KOPT-K1 (cell line): ENCODE measurements around the gene USP34.

Source experiments
- H3K27ac ChIP-seq: fragments of 200-600 bp; sonication (generic); 2 replicates; pipeline ENCODE4 v1.5.1; 2016; ENCODE audit warnings: antibody characterized with exemption, mild to moderate bottlenecking, low read depth, low read length; ENCODE audit not compliant: poor library complexity, severe bottlenecking
- H3K36me3 ChIP-seq: fragments of 200-600 bp; sonication (generic); 2 replicates; pipeline ENCODE4 v1.5.1; 2017; ENCODE audit warnings: antibody characterized with exemption, mild to moderate bottlenecking, low read length, moderate library complexity; ENCODE audit not compliant: insufficient read depth
- H3K9me3 ChIP-seq: fragments of 200-600 bp; sonication (generic); 2 replicates; pipeline ENCODE4 v1.5.1; 2017; ENCODE audit warnings: antibody characterized with exemption, low read length, mild to moderate bottlenecking; ENCODE audit not compliant: insufficient read depth, poor library complexity, severe bottlenecking

Gene USP34

GRCh38 chr2:61288070-61288841 lies 182.6 kb downstream of the USP34 start:
- Histone ChIP-seq H3K9me3 (no peaks in the 10 kb centered on the region), H3K27ac (no peak overlapping the region), H3K36me3 (peaks cover 70% of the 10 kb centered on the region)

- H3K9me3 ChIP-seq, result no peaks in the 10 kb centered on the region
- peaks cover 75% of the 10 kb centered on the region for H3K36me3 ChIP-seq
- H3K27ac ChIP-seq, result no peak overlapping the region
Observed at GRCh38 chr2:61287254-61287653, 183.6 kb downstream of the USP34 start.

- peaks cover 75% of the 10 kb centered on the region for H3K36me3 ChIP-seq
- no peak overlapping the region for H3K27ac ChIP-seq
- no peaks in the 10 kb centered on the region for H3K9me3 ChIP-seq
Observed at GRCh38 chr2:61283443-61284160, 187.3 kb downstream of the USP34 start.

- no peak overlapping the region for H3K27ac ChIP-seq
- peaks cover 75% of the 10 kb centered on the region for H3K36me3 ChIP-seq
- no peaks in the 10 kb centered on the region for H3K9me3 ChIP-seq
Observed at GRCh38 chr2:61282104-61282590, 188.7 kb downstream of the USP34 start.

GRCh38 chr2:61281321-61281720 lies 189.6 kb downstream of the USP34 start:
- H3K36me3 ChIP-seq, result peaks cover 73% of the 10 kb centered on the region
- H3K27ac ChIP-seq, result no peak overlapping the region

GRCh38 chr2:61277756-61278155 lies 193.1 kb downstream of the USP34 start:
- no peak overlapping the region for H3K27ac ChIP-seq
- H3K9me3 ChIP-seq, result no peaks in the 10 kb centered on the region
- H3K36me3 ChIP-seq, result peaks cover 82% of the 10 kb centered on the region

More at GRCh38 chr2:61281321-61281720, 189.6 kb downstream of the USP34 start:
- H3K9me3 ChIP-seq, result no peaks in the 10 kb centered on the region

- Histone ChIP-seq H3K27ac (no peak overlapping the region), H3K9me3 (no peaks in the 10 kb centered on the region), H3K36me3 (peaks cover 82% of the 10 kb centered on the region)
Observed at GRCh38 chr2:61275575-61276184, 195.2 kb downstream of the USP34 start.

- Histone ChIP-seq H3K27ac (no peak overlapping the region), H3K9me3 (peaks cover 3% of the 10 kb centered on the region), H3K36me3 (peaks cover 73% of the 10 kb centered on the region)
Observed at GRCh38 chr2:61272421-61273070, 198.3 kb downstream of the USP34 start.

GRCh38 chr2:61268249-61268648 lies 202.6 kb downstream of the USP34 start:
- peaks cover 3% of the 10 kb centered on the region for H3K9me3 ChIP-seq
- peaks cover 80% of the 10 kb centered on the region for H3K36me3 ChIP-seq
- no peak overlapping the region for H3K27ac ChIP-seq

- no peak overlapping the region for H3K27ac ChIP-seq
- H3K36me3 ChIP-seq, result peaks cover 80% of the 10 kb centered on the region
- H3K9me3 ChIP-seq, result peaks cover 3% of the 10 kb centered on the region
Observed at GRCh38 chr2:61266632-61267505, 204.0 kb downstream of the USP34 start.

- Histone ChIP-seq H3K36me3 (peaks cover 78% of the 10 kb centered on the region), H3K27ac (no peak overlapping the region), H3K9me3 (peaks cover 3% of the 10 kb centered on the region)
Observed at GRCh38 chr2:61263830-61264229, 207.1 kb downstream of the USP34 start.

- peaks cover 79% of the 10 kb centered on the region for H3K36me3 ChIP-seq
- H3K27ac ChIP-seq, result no peak overlapping the region
- H3K9me3 ChIP-seq, result no peaks in the 10 kb centered on the region
Observed at GRCh38 chr2:61262699-61263098, 208.2 kb downstream of the USP34 start.

- Histone ChIP-seq H3K9me3 (no peaks in the 10 kb centered on the region), H3K27ac (no peak overlapping the region), H3K36me3 (peaks cover 80% of the 10 kb centered on the region)
Observed at GRCh38 chr2:61257446-61257845, 213.4 kb downstream of the USP34 start.
